BE2C (cell line): ENCODE data around the gene NACC2.

Experiments
- DNase-seq: peaks from one replicate; pipeline ENCODE4 v3.0.0-alpha.2; 2020
- H3K27me3 ChIP-seq: fragments of 250-450 bp; sonication (Bioruptor Pico); 2 replicates; pipeline ENCODE4 v1.5.1; 2020; ENCODE audit warnings: mild to moderate bottlenecking
- H3K36me3 ChIP-seq: fragments of 250-450 bp; sonication (Bioruptor Pico); 2 replicates; pipeline ENCODE4 v1.5.1; 2020; ENCODE audit warnings: mild to moderate bottlenecking
- H3K4me1 ChIP-seq: fragments of 250-450 bp; sonication (Bioruptor Pico); 2 replicates; pipeline ENCODE4 v1.5.1; 2020
- H3K4me3 ChIP-seq: 2 replicates; pipeline ENCODE4 v1.5.1; 2011; ENCODE audit warnings: low read depth, low read length
- H3K9me3 ChIP-seq: fragments of 250-450 bp; sonication (Bioruptor Pico); 2 replicates; pipeline ENCODE4 v1.5.1; 2020
- TF ChIP-seq, protein P1 (sequence below): IDR thresholded peaks from 2 replicates; pipeline ENCODE4 v1.5.1; 2012; ENCODE audit warnings: mild to moderate bottlenecking, low read depth, low read length

Gene NACC2

DNA sequence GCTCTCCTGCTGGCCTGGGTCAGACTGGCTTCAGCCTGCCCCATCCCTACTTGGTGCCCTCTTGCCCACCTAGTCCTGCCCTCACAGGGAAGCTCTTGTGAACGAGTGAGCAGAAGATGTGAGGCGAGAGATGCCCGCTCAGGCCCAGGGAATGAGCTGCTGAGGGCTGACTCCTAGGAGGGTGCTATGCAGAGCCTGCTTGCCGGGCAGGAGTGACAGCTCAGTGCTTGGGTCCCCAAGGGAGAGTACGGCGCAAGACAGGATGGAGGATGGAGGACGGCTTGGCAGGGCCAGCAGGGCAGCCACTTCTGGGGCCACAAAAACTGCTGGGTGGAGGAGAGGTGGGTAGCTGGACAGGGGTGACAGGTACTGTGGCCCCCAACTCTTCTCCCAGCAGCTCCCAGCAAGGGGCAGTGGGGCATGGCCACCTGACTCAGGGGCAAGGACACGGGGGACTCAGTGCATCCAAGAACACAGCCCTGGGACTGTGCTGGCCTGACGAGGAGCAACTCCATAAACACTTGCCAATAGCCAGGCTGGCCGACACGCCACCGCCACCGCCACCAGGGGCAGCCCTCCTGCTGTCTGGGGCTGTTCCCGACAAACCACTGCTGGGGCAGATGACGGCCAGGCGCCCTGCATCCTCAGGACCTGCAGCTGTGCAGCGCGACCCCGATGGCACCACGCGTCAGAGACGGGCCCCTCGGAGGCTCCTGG, 78.4 kb downstream of the NACC2 start:
- Histone ChIP-seq H3K4me3 (no peak overlapping the region), H3K4me1 (peaks cover 7% of the 10 kb centered on the region), H3K9me3 (no peaks in the 10 kb centered on the region), H3K36me3 (no peaks in the 10 kb centered on the region), H3K27me3 (no peaks in the 10 kb centered on the region)
- DNase-seq, result peak; percentile 22
- TF ChIP-seq, protein P1, sequence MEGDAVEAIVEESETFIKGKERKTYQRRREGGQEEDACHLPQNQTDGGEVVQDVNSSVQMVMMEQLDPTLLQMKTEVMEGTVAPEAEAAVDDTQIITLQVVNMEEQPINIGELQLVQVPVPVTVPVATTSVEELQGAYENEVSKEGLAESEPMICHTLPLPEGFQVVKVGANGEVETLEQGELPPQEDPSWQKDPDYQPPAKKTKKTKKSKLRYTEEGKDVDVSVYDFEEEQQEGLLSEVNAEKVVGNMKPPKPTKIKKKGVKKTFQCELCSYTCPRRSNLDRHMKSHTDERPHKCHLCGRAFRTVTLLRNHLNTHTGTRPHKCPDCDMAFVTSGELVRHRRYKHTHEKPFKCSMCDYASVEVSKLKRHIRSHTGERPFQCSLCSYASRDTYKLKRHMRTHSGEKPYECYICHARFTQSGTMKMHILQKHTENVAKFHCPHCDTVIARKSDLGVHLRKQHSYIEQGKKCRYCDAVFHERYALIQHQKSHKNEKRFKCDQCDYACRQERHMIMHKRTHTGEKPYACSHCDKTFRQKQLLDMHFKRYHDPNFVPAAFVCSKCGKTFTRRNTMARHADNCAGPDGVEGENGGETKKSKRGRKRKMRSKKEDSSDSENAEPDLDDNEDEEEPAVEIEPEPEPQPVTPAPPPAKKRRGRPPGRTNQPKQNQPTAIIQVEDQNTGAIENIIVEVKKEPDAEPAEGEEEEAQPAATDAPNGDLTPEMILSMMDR, result no peak

DNA sequence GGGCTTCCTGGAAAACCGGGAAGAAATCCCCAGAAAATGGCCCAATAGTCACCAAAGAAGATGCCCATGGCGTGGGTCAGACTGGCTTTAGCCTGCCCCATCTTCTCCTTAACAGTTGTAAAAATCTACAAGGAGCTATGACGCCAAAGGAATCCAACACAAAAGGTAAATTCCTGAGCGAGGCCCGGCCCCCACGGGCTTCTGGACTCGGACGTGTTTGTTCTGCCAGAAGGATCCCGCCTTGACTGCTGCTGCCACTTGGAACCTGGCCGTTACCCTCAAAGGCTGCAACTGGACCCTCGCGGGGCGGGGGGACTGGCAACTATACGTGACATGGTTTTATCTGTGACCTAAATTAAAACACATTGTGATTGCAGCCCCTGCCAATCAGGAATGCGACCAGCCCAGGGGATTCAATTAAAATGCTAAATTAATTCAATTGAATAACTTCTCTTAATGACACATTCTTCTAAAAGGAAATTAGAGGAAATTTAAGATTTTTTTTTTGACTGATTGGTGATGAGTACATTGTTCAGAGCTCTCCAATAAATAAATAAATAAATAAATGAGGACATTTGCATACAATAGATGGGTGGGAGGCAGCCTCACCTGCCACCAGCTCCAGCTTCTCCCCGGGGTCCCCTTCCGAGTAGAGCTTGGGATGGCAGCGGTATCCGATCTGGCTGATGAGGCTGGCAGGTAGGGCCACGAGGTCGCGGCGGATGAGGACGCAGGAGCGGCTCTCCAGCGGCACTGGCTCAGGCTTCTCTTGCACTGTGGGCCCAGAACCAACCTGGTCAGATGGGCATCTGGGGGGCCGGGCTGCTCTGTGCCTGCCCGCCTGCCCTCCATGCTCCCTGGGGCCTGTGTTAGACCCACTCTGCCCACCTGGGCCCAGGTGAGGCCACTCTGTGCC, 79.2 kb downstream of the NACC2 start:
- H3K4me3 ChIP-seq, result no peak overlapping the region
- peaks cover 8% of the 10 kb centered on the region for H3K4me1 ChIP-seq
- no peaks in the 10 kb centered on the region for H3K9me3 ChIP-seq
- H3K27me3 ChIP-seq, result no peaks in the 10 kb centered on the region
- H3K36me3 ChIP-seq, result no peaks in the 10 kb centered on the region
- TF ChIP-seq, protein P1, result no peak
- DNase-seq, result peak; percentile 6

GRCh38 chr9:136014924-136015633, 80.0 kb downstream of the NACC2 start:
- no peak overlapping the region for H3K4me3 ChIP-seq
- peaks cover 8% of the 10 kb centered on the region for H3K4me1 ChIP-seq
- no peaks in the 10 kb centered on the region for H3K27me3 ChIP-seq
- no peaks in the 10 kb centered on the region for H3K9me3 ChIP-seq
- TF ChIP-seq, protein P1, result no peak
- H3K36me3 ChIP-seq, result no peaks in the 10 kb centered on the region
- DNase-seq, result peak; percentile 6

GRCh38 chr9:136014147-136014923, 80.8 kb downstream of the NACC2 start:
- TF ChIP-seq, protein P1, result no peak
- Histone ChIP-seq H3K27me3 (no peaks in the 10 kb centered on the region), H3K9me3 (no peaks in the 10 kb centered on the region), H3K36me3 (no peaks in the 10 kb centered on the region), H3K4me1 (peaks cover 8% of the 10 kb centered on the region), H3K4me3 (no peak overlapping the region)
- peak; percentile 7 for DNase-seq

- H3K4me1 ChIP-seq, result peaks cover 8% of the 10 kb centered on the region
- peak; percentile 3 for DNase-seq
- H3K36me3 ChIP-seq, result no peaks in the 10 kb centered on the region
- no peaks in the 10 kb centered on the region for H3K27me3 ChIP-seq
- H3K9me3 ChIP-seq, result no peaks in the 10 kb centered on the region
- TF ChIP-seq, protein P1, result no peak
- H3K4me3 ChIP-seq, result no peak overlapping the region
Measured at GRCh38 chr9:136013524-136014034, 81.5 kb downstream of the NACC2 start.
